HL-60 (cell line): ENCODE data around the gene LEPR.

ENCODE experiments used
- DNase-seq, 2 experiments: peaks; one replicate each; pipeline ENCODE4 v3.0.0-alpha.2; 2010 to 2020; ENCODE audit warnings: low read depth in 1 of 2, low spot score in 1 of 2
- H3K27ac ChIP-seq: fragments of 250-450 bp; sonication (Bioruptor Pico); replicated peaks from 2 replicates; pipeline ENCODE4 v1.5.1; 2020; ENCODE audit warnings: mild to moderate bottlenecking, moderate library complexity
- H3K27me3 ChIP-seq: fragments of 250-450 bp; sonication (Bioruptor Pico); 2 replicates; pipeline ENCODE4 v1.5.1; 2021; ENCODE audit warnings: mild to moderate bottlenecking, moderate library complexity; ENCODE audit not compliant: insufficient read depth, poor library complexity, severe bottlenecking
- H3K4me3 ChIP-seq: replicated peaks from 2 replicates; pipeline ENCODE4 v1.5.1; 2011; ENCODE audit warnings: mild to moderate bottlenecking, control low read depth, low read length; ENCODE audit not compliant: insufficient read depth
- GABPA ChIP-seq: IDR thresholded peaks from 2 replicates; pipeline ENCODE4 v1.6.1; 2012; ENCODE audit warnings: low read depth
- POLR2AphosphoS5 ChIP-seq: IDR thresholded peaks from 2 replicates; pipeline ENCODE4 v1.6.1; 2012; ENCODE audit warnings: low read depth
- SPI1 ChIP-seq: IDR thresholded peaks from 2 replicates; pipeline ENCODE4 v1.6.1; 2012; ENCODE audit warnings: low read depth, mild to moderate bottlenecking, borderline replicate concordance
- TF ChIP-seq, protein P1 (sequence below): IDR thresholded peaks from one replicate; pipeline ENCODE4 v1.5.1; 2011; ENCODE audit warnings: low read length, control low read depth, inconsistent platforms; ENCODE audit not compliant: insufficient read depth
- TF ChIP-seq, protein P2 (sequence below): IDR thresholded peaks from 2 replicates; pipeline ENCODE4 v1.6.1; 2012; ENCODE audit warnings: low read depth; ENCODE audit not compliant: insufficient replicate concordance

Gene LEPR

GRCh38 chr1:65443647-65444046, 23.2 kb downstream of the LEPR start:
- no peak for DNase-seq

GRCh38 chr1:65444128-65444640, 23.7 kb downstream of the LEPR start:
- H3K27me3 ChIP-seq, result no peaks in the 10 kb centered on the region
- TF ChIP-seq GABPA (no peak), POLR2AphosphoS5 (no peak), SPI1 (no peak)
- TF ChIP-seq, protein P1, sequence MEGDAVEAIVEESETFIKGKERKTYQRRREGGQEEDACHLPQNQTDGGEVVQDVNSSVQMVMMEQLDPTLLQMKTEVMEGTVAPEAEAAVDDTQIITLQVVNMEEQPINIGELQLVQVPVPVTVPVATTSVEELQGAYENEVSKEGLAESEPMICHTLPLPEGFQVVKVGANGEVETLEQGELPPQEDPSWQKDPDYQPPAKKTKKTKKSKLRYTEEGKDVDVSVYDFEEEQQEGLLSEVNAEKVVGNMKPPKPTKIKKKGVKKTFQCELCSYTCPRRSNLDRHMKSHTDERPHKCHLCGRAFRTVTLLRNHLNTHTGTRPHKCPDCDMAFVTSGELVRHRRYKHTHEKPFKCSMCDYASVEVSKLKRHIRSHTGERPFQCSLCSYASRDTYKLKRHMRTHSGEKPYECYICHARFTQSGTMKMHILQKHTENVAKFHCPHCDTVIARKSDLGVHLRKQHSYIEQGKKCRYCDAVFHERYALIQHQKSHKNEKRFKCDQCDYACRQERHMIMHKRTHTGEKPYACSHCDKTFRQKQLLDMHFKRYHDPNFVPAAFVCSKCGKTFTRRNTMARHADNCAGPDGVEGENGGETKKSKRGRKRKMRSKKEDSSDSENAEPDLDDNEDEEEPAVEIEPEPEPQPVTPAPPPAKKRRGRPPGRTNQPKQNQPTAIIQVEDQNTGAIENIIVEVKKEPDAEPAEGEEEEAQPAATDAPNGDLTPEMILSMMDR, result no peak
- TF ChIP-seq, protein P2, sequence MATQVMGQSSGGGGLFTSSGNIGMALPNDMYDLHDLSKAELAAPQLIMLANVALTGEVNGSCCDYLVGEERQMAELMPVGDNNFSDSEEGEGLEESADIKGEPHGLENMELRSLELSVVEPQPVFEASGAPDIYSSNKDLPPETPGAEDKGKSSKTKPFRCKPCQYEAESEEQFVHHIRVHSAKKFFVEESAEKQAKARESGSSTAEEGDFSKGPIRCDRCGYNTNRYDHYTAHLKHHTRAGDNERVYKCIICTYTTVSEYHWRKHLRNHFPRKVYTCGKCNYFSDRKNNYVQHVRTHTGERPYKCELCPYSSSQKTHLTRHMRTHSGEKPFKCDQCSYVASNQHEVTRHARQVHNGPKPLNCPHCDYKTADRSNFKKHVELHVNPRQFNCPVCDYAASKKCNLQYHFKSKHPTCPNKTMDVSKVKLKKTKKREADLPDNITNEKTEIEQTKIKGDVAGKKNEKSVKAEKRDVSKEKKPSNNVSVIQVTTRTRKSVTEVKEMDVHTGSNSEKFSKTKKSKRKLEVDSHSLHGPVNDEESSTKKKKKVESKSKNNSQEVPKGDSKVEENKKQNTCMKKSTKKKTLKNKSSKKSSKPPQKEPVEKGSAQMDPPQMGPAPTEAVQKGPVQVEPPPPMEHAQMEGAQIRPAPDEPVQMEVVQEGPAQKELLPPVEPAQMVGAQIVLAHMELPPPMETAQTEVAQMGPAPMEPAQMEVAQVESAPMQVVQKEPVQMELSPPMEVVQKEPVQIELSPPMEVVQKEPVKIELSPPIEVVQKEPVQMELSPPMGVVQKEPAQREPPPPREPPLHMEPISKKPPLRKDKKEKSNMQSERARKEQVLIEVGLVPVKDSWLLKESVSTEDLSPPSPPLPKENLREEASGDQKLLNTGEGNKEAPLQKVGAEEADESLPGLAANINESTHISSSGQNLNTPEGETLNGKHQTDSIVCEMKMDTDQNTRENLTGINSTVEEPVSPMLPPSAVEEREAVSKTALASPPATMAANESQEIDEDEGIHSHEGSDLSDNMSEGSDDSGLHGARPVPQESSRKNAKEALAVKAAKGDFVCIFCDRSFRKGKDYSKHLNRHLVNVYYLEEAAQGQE, result no peak

More at GRCh38 chr1:65443647-65444046, 23.2 kb downstream of the LEPR start:
- Histone ChIP-seq H3K27ac (no peak overlapping the region), H3K27me3 (no peaks in the 10 kb centered on the region), H3K4me3 (no peak overlapping the region)
- TF ChIP-seq POLR2AphosphoS5 (no peak), GABPA (no peak), SPI1 (no peak)
- TF ChIP-seq, protein P1, result no peak

GRCh38 chr1:65445837-65446236, 25.4 kb downstream of the LEPR start:
- DNase-seq, result no peak
- H3K27ac ChIP-seq, result no peak overlapping the region
- H3K27me3 ChIP-seq, result no peaks in the 10 kb centered on the region
- H3K4me3 ChIP-seq, result no peak overlapping the region
- TF ChIP-seq, protein P1, result no peak
- TF ChIP-seq GABPA (no peak), POLR2AphosphoS5 (no peak), SPI1 (no peak)
- TF ChIP-seq, protein P2, result no peak

More at GRCh38 chr1:65444128-65444640, 23.7 kb downstream of the LEPR start:
- Histone ChIP-seq H3K4me3 (no peak overlapping the region), H3K27ac (no peak overlapping the region)
- no peak for DNase-seq

DNA sequence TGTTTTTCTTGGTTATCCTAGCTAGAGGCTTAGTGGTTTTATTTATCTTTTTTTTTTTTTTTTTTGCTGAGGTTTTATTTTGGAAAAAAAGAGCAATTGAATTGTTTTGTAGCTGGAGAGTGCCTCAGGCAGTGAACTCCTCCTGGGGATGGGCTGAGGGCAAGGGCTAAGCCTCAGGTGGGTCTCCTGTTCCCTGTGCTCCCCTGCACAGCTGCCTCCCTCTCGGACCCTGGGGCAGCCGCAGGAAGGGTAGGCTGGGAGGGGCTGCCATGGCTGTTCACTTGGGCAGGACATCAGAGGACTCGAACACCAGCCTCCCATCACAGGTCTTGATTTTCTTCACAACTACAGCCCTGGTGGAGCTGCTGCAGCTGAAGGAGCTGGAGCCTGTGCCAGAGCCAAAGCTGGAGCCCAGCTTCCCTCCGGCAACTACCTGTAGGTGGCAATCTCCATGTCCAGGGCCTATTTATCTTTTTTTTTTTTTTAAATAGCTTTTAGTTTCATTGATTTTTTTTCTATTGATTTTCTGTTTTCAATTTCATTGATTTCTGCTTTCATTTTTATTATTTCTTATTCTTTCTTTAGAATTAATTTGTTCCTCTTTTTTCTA, 28.9 kb downstream of the LEPR start:
- no peak for TF ChIP-seq POLR2AphosphoS5
- no peak for TF ChIP-seq SPI1
- no peak for TF ChIP-seq GABPA
- TF ChIP-seq, protein P2, result no peak
- TF ChIP-seq, protein P1, result no peak
- H3K27me3 ChIP-seq, result no peaks in the 10 kb centered on the region
- H3K27ac ChIP-seq, result no peak overlapping the region
- DNase-seq, result no peak
- H3K4me3 ChIP-seq, result no peak overlapping the region
